DMS153 (cell line): ENCODE measurements around the gene RAD1.

Source experiments
- DNase-seq: peaks from one replicate; lab custom pipeline; 2025; lab: John Stamatoyannopoulos, UW

Gene RAD1

DNA sequence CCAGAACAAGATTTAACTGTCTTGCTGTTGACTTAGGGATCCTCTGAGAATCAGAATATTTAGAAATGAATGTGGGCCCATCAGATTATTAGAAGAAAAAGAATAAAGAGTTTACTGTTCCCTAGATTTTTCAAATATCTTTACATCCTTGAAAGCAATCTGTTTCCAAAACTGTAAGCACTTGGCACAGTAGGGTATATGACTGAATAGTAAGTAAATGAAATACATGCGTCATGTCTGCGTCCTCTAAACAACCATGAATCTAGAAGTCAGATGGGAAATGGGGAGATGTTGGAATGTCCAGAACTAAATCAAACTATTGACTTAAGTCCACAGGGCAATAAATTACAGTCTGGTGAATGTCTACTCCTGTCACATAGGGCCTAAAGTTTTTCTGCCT is 50.2 kb downstream of the RAD1 start:
- DNase-seq, result no peak

DNA sequence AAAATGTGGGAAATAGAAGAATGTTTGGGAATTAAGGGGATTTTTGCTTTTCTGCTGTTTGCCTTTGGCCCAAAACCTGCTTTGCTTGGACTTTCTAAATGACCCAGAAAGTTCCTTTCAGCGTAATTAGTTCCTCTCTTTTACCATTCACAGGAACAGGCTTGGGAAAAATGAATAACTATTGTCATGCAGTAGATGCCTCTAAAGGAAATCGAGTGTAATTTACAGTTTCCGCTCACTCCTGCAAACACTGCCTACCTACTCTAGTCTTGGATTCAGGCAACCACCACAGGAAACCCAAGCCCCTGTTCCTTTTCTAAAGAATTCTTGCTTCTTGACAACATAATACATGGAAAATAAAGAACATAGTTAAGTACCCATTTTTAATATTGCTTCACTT is 51.4 kb downstream of the RAD1 start:
- no peak for DNase-seq

DNA sequence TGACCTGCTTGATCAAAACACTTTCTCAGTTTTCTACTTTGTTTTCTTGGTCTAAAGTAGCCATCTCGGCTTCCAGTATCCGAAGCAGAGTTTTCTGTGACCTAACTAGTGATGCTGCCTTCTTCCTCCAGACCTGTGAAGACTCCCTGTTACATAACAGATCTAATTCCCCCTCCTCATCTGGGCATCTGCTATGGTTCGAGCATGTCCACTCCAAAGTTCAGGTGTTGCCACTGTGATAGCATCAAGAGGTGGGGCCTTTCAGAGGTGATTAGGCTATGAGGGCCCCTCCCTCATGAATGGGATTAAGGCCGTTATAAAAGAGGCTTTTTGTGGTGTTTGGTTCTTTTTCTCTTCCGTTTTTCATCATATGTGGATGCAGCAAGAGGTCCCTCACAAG is 56.1 kb downstream of the RAD1 start:
- no peak for DNase-seq

DNA sequence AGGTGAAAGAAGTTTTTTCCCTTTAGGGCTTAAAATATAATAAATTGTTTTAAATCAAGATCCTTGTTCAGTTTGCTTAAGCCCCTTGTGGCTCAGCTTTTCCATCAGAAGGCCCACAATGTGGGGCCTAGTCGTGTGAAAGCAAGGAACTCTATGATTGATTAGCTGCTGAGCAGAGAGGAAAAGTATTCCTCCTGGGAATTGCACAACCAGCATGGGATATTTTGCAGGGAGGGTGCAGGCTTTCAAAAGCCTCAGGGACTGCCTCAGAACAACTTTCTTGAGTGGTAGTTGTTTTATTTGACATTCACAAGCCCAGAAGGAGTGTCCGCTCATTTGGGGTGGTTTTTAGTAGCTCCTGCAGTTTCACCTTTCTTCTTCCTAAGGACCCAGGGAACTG is 56.5 kb downstream of the RAD1 start:
- no peak for DNase-seq

DNA sequence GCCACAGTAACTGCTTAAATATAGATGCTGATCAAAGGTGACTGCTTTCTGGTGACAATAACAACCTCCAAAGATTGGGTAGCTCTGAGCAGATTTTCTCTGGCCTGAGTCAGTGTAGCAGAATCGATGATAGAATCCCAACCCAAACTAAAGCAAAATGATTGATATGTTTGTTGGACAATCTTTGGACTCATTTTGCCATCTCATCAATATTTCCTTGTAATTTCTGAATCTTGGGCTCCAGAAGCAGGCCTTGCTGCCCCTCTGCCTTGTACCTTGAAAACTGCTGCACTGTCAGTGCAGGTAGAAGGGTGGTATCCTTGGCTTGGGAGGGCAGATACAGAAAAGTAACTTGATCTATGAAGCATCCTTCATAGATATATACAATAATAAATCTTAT is 57.4 kb downstream of the RAD1 start:
- DNase-seq, result no peak

DNA sequence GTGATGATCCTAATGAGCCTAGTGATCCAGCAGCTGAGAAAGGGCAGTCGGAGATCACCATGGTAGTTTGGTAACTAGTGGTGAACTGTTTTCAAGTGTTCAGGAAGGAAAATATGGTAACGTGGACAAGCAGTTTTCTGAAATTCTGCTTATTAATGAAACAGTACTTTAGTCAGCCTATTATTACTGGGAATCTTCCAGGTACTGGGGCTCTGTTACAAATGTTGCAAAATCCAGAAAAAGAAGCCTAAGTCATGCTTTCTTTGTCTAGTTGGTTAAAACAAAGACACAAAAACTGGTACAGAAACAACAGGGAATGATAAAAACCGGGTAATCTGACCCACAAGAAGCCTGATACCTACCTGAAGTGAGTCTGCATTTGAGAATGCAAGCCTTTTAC is 58.1 kb downstream of the RAD1 start:
- no peak for DNase-seq
